NCI-H510A treated with DMSO at 0.1 percent for 48 hours (cell line): ENCODE data around the gene IMPACT.

Experiments used
- DNase-seq: peaks from one replicate; lab custom pipeline; 2025; lab: John Stamatoyannopoulos, UW

IMPACT gene

DNA sequence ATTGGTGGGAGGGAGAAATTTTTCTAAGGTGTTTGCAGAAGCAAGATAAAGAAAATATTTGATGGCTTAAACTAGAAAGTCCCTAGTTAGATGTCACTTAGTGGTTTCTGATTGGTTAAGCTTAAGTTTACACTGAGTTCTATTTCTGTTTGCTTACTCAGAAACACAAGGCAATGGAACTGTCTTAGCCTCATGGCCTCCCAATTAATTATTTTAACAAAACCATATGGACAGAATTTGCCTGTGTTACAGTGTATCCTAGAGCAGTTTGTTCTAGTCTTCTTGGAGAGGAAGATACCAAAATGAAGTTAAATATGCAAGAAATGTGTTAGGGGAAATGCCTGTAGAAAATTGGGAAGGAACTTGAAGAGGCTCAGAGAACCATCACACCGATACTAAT lies 4.6 kb upstream of the IMPACT start:
- DNase-seq, result no peak

DNA sequence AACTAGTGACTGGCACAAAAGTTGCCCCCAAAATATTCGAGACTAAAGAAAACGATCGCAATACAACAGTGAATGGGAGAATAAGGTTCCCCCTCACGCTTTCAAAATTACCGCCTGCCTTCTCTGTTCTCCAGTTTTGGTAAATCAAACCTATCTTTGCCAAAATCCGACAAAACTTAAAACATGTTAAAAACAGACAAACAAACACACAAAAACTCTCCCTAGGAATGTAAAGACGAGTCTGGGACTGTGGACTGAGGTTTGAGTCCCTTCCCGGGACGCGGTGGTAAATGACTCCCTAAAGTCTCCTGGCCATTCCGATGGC lies 435 bp upstream of the IMPACT start:
- no peak for DNase-seq

DNA sequence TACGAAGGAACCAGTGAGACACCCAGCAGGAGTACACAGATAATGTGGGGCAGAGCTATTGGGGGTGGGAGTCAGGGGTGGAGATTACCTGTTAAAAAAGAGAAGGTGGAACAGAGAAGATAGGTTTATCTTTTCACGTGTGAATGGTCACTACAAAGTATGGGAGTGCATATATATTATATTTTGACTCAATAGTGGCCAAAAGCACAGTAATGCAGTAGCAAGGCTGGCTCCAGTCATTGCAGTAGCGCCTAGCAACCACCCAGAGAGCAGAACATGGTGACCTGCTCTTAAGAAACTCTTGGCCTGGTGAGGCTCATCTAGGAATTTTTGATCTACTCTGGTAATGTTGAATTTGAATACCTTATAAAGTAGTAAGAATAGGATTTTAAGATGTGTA lies 1.0 kb downstream of the IMPACT start:
- DNase-seq, result no peak

DNA sequence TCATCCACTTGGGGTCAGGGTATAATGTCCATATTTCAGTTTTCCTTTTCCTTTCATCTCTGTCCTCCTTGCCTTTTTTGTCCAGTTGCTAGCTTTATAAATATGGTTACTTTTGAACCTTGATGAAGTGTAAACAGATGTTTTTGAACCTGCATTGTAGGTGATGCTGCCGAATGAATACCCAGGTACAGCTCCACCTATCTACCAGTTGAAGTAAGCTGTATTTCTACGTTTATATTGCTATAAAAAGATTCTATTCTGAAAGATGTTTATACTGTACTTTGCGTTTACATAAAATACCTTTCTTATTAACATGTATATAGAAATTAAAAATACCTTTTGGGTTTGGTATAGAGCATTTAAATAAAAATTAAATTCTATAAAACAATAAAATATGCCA lies 2.2 kb downstream of the IMPACT start:
- DNase-seq, result no peak

DNA sequence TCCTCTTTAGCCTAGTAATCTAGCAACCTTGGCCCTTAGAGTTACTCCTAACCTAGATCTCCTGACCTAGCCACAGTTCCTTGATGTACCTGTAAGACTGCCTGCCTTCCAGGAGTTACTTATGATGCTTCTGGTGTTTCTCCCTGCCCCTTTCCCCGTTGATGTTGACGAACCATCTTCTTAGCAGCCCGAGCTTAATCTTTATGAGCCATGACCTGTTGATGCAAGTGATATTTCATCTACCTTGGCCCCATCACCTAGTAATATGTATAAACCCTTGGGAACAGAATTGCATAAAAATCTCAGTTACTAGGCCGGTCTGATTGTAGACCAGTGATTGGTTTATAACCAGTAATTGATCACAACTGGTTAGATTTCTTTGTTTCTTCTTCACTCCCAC lies 2.7 kb downstream of the IMPACT start:
- no peak for DNase-seq

DNA sequence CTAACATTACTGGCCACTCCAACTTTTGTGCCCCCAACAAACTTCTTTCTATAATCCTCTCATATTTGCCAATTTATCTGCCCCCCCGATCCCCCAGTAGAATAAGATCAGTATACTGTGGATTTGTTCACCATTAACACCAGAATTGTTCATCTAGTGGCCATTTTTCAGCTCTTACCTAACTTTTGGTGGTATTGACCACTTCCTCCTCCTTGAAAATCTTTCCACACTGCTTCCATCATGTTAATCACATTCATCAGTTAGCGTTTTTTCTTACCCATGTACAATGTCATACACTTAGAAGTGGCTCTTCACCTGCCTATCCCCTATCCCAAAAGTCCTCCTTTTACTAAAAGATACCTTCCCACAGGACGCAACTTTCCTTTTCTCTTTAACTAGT lies 6.1 kb downstream of the IMPACT start:
- DNase-seq, result no peak

DNA sequence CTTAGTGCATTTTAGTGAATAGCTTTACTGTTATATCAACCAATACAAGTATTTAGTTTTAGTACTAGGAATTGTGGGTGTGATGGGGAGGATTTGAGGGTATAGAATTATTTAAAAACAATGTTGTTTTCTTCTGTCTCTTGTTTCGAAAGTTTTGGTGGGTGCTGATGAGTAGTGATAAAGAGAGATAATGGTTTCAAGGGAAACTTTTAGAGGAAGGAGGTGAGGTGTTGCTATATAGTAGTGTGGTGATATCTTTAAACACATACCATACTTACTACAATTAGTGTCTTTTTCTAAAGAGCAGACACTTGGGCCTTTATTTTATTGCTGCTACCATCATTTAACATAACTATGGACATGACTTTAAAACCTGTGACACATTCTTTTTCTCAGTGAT lies 10.5 kb downstream of the IMPACT start:
- DNase-seq, result no peak

DNA sequence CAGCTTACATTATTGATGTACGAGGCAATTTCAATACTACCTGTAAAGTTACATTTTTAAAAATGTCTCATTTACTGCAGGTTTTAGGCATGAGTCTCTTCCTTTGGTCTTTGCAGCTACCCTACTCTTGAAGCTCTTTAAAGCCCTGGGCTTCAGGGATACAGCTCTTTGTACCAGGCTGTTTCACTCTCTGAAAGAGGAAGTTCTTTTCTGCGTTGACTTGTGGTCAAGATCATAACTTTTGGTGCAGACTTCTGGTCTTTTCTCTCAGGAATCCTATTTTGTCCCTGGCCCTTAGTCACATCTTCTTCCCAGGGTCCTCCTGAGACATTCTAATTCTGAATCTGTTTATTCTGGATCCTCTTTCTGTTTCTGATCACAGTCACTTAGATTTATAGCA lies 17.4 kb downstream of the IMPACT start:
- no peak for DNase-seq

DNA sequence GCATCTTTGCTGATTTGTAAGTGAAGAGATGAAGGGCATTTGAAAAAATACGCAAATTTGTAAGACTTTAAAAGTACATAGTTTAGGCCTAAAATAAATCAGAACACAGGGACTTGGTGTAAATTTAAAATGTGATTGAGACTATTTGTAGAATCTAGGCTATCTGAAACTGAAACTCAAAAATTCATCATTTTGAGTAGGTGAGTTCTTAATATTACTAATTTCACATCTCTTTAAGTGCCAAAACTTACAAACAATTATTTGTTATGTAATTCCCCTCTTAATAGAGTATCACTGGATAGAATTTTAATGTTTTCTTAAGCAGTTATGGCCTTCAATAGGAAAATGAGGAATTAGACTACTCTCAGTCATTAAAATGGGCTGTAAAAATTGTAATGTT lies 20.0 kb downstream of the IMPACT start:
- DNase-seq, result no peak

DNA sequence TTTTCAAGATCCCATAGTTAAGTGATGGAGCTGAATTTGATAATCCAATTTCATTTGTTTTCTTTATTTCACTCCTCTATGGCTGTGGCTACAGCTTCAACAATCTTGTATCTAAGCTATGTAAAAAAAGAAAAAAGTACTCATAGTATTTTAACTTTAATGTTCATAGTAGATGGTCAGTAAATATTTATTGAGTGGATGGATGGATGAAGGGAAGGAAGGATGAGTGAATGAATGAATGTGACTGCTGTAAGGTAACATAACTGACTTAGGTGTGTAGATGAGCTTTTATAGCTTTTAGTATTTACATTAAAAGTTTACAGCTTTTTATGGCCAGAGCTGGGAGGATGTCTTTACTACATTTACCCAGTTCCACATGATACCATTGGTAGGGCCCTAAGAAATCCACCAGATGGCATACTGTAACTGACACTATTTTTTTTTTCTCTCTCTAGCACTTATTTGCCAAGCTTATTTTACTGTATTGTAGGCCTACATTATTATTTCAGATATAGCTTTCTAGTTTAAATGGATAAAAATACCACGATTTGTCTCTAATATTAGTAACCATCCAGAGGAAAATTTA lies 20.6 kb downstream of the IMPACT start:
- DNase-seq, result no peak

DNA sequence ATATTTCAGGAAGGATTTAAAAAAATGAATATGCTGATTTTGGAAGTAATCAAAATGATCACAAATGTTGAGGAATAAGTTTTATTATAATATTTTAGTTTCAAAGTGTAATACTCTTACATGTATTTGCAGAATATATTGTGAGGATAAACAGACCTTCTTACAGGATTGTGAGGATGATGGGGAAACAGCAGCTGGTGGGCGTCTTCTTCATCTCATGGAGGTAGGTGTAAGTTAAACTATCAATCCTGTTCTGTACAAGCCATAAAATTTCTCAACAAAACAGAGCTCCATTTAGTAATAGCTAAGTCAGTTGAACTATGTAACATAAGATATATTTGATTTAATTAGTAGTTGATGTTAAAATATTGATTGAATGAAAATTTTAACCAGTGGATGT lies 21.5 kb downstream of the IMPACT start:
- no peak for DNase-seq

DNA sequence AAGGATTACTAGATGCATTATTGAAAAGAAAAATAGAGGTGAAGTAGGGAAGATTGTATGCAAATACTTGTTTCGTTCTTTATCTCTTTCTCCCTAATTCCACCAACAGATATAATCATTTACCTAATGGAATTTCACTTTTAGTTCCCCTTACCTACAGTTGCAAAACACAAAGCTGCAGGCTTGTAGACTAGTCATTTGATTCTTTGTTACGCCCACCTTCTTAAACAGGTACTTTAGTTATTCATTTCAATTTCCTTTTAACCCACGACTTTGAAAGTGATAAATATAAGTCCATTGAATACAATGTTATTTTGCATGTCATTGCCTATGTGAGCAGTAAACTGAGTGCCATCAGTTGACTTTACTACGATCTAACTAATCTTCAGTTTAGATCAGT lies 30.1 kb downstream of the IMPACT start:
- no peak for DNase-seq

DNA sequence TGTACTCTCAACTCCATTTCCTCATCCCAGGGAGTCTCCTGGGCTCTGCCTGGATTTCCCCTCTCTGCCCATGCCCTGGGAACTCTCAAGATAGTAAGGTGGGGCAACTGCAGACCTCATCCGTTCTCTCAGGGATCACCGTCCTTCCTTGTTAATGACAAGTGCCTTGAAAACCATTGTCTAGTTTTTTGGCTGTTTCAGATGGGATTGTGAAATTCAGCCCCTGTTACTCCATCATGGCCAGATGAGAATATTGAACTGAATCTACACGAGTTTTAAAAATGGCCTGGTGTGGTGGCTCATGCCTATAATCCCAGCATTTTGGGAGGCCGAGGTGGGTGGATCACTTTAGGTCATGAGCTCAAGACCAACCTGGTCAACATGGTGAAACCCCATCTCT lies 33.3 kb downstream of the IMPACT start:
- DNase-seq, result no peak

DNA sequence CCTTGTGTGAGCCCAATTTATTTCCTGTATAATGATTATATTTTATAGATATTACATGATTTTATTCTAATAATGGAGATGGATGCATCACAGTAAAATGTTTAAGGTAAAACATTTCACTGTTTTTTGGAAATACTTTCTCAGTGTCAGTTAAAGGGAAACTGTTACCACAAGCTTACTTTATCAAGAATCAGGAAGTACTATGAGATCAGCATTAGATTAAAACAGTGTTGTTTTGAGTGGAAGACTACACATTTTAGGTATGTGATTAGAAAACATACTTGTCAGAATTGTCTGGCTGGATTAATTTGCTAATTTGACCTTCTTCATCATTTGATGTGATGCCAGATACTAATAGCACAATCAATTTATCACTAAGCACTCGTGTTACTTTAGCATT lies 33.9 kb downstream of the IMPACT start, which contains the start of gene HRH4:
Gene HRH4 (plus strand): TSS at position 250 of the 400 bp plus-strand sequence. CDS start 92 bp downstream, at position 342.
- no peak for DNase-seq

DNA sequence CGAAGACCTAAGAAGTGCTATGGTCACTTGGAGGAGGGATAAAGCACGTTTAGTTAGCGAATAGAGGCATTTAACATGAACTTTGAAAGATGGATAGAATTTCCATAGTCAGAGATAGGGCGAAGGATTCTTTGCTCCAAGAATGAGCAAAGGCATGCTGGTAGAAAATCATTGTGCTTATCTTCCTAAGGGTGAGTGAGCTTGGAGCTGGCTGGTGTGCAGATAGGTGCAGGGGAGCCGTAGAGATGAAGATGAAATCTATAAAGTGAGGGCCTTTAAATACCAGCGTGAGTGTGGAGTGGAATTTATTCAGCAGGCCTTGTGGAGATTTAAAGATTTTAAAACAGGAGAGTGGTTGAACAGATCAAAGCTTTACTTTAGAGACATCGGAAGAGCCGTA lies 35.5 kb downstream of the IMPACT start:
- DNase-seq, result no peak

DNA sequence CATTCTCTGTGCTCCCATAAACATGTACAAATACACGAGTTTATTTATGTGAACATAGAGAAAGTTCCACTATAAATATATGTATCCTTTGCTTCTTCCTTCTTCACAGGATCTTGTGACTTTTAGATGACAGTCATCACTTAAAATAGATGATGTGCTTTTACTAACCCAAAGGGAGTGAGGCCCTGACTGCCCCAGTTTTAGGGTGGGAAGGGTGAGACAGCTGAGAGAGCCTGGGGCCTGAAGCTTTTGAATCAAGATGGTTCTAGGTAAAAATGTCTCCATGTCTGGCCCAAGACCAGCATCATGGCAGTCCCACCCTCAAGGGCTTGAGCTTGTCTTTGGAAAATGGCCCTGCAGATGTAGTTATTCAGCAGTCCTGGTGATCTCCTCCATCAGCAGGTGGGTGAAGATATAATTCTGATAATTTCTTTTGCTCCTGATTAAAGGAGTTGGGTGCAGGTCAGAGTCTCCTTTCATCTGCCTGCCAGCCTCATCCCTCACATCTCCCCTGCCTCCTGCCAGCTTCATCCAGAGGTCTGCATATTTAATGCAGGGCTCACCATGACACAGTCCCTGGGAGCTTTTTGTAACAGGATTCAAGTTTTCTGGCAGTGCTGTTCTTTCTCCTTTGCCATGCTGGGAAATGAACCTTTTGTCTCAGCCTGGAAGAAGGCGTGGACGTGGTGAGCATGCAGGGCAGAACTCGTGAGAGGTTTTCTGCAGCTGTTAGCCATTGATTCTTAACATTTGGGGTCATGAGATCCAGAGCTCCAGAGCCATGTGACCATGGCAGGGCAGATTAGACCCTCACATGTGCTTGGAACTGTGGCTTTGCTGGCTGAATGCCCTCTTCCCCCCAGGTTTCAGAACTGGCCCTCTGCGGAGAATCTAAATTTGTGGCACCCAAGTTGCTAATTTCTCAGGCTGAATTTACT lies 36.6 kb downstream of the IMPACT start:
- DNase-seq, result no peak

DNA sequence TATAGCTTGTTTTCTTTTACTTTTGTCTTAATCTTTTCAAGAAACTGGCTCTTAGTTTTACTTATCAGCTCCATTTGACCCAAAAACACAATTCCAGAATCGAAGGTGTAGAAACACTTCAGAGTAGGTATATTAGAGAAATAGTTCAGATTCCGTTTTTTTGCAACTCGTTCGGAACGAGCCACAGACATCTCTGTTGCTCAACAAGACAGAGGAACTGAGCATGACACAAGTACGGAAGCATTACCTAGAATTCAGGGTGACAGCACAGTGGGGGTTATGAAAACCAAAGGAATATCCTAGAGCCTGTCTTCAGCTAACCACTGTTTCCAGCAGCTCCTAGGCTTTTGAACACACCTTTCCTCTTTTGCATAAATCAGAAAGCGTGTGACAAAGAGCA lies 39.0 kb downstream of the IMPACT start:
- no peak for DNase-seq

DNA sequence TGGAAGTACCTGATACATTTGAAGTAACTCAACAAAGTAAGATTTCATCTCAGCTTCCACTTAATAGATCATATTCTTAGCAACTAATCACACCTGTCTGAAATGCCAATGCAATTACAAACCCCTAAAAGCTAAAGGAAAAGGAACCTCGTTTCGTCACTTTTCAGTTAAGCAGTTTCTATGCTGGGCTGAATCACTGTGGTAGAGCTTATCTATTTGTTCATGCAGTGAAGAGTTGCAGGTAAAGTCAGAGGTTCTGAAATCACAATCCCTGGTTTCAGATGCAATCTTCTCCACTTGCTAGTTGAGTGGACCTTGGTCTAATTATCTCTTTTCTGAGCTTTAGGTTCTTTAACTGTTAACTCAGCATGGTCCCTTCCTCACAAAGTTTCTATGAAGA lies 40.3 kb downstream of the IMPACT start:
- DNase-seq, result no peak

DNA sequence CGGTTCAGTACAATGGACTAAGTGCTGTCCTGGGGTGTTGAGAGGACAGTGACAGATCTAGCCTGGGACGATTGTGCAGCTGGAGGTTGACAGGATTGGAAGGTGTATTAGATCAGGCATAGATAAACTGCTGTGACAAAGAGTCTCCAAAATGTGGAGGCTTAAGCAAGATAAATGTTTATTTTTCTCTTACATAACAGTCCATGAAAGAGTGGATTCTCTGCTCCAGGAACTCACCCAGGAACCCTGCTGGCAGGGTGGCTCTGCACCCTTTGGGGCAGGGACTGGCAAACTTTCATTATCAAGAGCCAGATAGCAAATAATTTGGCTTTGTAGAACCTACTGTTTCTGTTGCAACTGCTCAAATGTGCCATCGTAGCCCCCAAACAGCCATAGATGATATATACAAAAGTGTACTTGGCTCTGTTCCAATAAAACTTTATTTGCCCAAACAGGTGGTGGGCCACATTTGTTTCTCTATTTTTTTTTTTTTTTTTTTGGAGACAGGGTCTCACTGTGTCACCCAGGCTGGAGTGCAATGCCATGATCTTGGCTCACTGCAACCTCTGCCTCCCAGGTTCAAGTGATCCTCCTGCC lies 43.6 kb downstream of the IMPACT start:
- DNase-seq, result no peak

DNA sequence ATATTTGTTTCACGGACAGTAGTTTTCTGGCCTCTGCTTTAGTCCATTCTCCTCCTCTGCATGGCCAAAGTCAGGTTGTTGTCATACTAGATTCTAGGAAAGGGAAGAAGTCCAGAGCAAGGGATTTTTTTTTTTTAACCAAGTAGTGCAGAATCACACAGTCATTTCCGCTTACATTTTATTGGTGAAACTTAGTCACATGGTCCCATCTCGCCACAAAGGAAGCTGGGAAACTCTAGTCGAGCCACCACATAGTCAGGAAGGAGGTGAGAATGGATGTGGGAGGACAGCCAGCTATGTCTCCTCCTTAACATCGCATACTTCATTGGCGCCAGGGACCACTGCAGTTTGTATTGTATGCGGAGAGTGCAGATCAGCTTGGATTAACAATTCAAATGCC lies 44.3 kb downstream of the IMPACT start:
- no peak for DNase-seq

DNA sequence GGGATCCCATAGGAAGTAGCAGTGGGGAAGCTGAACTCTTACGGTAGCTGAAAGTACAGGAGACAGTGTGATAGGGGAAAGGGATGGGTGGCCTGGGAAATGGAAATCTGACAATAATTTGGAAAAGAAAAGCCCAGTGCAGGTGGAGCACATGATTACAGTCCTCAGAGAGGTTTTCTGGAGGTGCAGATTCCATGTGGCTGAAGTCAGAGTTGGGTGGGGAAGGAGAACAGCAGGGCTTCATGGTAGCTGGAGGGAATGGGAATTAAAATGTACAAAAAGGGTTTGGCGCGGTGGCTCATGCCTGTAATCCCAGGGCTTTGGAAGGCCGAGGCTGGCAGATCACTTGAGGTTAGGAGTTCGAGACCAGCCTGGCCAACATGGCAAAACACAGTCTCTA lies 46.1 kb downstream of the IMPACT start:
- no peak for DNase-seq

DNA sequence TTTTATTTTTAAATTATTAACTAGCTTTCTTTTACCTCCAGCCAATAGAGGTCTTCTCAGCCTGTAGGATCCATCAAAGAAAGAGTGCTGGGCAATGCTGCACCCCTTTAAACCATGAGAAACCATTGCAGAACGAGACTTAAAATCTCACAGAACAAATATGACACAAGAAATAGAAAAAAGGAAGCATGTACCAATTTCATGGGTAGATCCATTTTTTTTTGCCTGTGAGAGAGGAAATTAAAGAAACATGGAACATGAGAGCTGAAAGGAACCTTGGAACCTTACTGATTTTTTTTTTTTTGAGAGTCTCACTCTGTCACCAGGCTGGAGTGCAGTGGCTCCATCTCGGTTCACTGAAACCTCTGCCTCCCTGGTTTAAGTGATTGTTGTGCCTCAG lies 47.9 kb downstream of the IMPACT start:
- DNase-seq, result no peak

DNA sequence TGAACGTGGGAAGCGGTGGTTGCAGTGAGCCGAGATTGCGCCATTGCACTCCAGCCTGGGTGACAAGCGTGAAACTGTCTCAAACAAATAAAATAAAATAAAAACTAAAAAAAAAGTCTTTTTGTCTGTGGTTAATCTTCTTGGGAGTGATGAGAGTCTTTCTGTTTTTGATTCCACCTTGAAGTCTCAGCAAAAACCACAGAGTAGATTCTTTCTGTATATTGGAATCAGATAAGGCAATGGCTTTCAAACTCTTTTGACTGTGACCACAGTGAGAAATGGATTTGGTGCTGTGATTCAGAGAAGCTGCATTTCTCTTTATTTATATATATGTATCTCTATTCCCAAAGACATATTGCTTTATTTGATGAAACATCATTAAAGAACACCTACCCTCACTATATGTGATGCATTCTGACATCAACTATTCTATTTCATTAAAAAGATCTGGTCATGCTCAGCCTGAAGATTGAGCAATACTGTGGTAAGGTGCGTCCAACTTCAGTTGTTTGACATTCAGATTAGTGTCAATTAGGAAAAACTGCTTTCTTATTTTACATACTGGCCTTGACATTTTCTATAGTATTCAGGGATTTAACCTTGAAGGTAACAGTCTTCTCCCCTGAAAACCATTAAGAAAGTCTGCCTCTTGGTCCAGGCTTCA lies 49.6 kb downstream of the IMPACT start:
- no peak for DNase-seq
